AG04450 (cell line): ENCODE data around the gene LOC101059915. TPM values are rescaled to one million over a fixed set of nuclear protein-coding genes. Genes with fewer than 3 reads are reported as not detected.
"Not testable (repeated sequence)": the region's sequence is repeated elsewhere in the genome, so short reads cannot be mapped to it uniquely, and the experiment has no call there.

Source experiments
- CTCF ChIA-PET: fragments of 300-600, 350-600 bp; formaldehyde crosslinking; extraction: SDS; loops from one replicate; lab custom pipeline; 2022; ENCODE audit warnings: antibody characterized with exemption, inconsistent platforms; lab: Charles Lee
- POLR2A ChIA-PET: fragments of 350-600 bp; formaldehyde crosslinking; extraction: SDS; loops from one replicate; lab custom pipeline; 2021; ENCODE audit warnings: antibody characterized with exemption, inconsistent platforms; lab: Yijun Ruan, JAX
- DNase-seq: peaks from one replicate; pipeline ENCODE4 v3.0.0-alpha.2; 2011; ENCODE audit warnings: low read depth, low spot score
- H3K27ac ChIP-seq: one replicate; pipeline ENCODE4 v1.5.1; 2012; ENCODE audit warnings: low read depth, low read length, control low read depth
- H3K27me3 ChIP-seq: one replicate; pipeline ENCODE4 v1.6.0; 2012; ENCODE audit warnings: low read length; ENCODE audit not compliant: control insufficient read depth, insufficient read depth
- H3K4me3 ChIP-seq: 2 replicates; pipeline ENCODE4 v1.5.1; 2011; ENCODE audit warnings: mild to moderate bottlenecking, low read depth, low read length, control low read depth
- H3K9me3 ChIP-seq: 2 replicates; pipeline ENCODE4 v1.5.1; 2012; ENCODE audit warnings: low read length; ENCODE audit not compliant: control insufficient read depth, insufficient read depth
- polyA plus RNA-seq: library from polyadenylated mRNA; depleted of rRNA; stranded (reverse); fragments of >200 nt; gene quantifications from 2 replicates; pipeline ENCODE4 v1.2.3, GENCODE V29; 2011; rRNA removed
- small RNA-seq: library from RNA; depleted of rRNA; stranded (forward); fragments of <200 nt; gene quantifications from one replicate; pipeline ENCODE3, GENCODE V24; 2012; ENCODE audit warnings: low read depth; ENCODE audit not compliant: insufficient read length

LOC101059915 gene

GRCh38 chrX:71719195-71719594, 51.8 kb downstream of the LOC101059915 start:
- H3K4me3 ChIP-seq, CTCF ChIA-PET, H3K27me3 ChIP-seq, H3K27ac ChIP-seq, POLR2A ChIA-PET, DNase-seq, H3K9me3 ChIP-seq: not testable (repeated sequence)

GRCh38 chrX:71720289-71720886, 53.0 kb downstream of the LOC101059915 start:
- CTCF ChIA-PET, H3K27ac ChIP-seq, H3K27me3 ChIP-seq, DNase-seq, POLR2A ChIA-PET, H3K9me3 ChIP-seq, H3K4me3 ChIP-seq: not testable (repeated sequence)

Small RNAs within 50 kb of the gene (small RNA-seq; reads per million reads assigned to genes)
- not detected for gene BX276092.4

Other genes with a start within 250 kb of the LOC101059915 start
- 218 and 252 TPM in 2 replicates for gene OGT, start 134.4 kb upstream of the LOC101059915 start, polyA plus RNA-seq
- gene GCNA, start 89.1 kb upstream of the LOC101059915 start, polyA plus RNA-seq: 1.2 and 1.5 TPM in 2 replicates
- gene CXCR3, start 49.0 kb upstream of the LOC101059915 start, polyA plus RNA-seq: not detected in 2 replicates
- not detected in 2 replicates for gene CXorf49, start 50.7 kb downstream of the LOC101059915 start, polyA plus RNA-seq
- gene CXorf49B, start 95.8 kb downstream of the LOC101059915 start, polyA plus RNA-seq: not detected in 2 replicates
- 3.0 and 3.1 TPM in 2 replicates for gene NHSL2, start 243.3 kb downstream of the LOC101059915 start, polyA plus RNA-seq